Limb (tissue), 2 donors: ENCODE measurements around the gene SLC25A47.
A peak's percentile ranks its signal among the peaks of the same experiment; 100 is the strongest.
"Not testable (repeated sequence)": the region's sequence is repeated elsewhere in the genome, so short reads cannot be mapped to it uniquely, and the experiment has no call there.

Source experiments
- DNase-seq, 2 donors: peaks; one replicate each; pipeline ENCODE4 v3.0.0-alpha.2; 2016; ENCODE audit errors: extremely low spot score in 2 of 2

The SLC25A47 gene

DNA sequence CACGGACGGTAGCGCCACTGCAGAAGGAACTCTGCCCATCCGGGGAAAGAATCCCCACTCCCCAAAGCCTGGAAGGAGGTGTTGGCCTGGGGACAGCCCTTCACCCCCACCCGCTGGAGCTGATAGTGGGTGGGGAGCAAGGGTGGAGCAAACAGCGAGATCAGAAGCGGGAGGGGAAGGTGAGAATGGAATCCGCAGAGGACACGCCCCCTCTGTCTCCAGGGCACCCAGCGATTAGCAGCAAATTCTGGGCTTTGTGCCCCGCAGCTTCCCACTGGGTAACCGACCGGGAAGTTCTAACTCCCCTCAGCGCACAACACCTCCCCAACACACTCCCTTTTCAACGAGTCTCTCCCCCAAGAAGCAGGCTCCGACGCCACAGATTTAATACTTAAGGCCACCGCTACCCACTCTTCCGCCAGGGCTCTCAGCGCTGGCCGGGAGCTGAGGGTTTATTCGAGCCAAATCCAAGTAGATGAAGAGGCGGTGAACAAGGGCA is 18.3 kb upstream of the SLC25A47 start:
- no peak for DNase-seq

DNA sequence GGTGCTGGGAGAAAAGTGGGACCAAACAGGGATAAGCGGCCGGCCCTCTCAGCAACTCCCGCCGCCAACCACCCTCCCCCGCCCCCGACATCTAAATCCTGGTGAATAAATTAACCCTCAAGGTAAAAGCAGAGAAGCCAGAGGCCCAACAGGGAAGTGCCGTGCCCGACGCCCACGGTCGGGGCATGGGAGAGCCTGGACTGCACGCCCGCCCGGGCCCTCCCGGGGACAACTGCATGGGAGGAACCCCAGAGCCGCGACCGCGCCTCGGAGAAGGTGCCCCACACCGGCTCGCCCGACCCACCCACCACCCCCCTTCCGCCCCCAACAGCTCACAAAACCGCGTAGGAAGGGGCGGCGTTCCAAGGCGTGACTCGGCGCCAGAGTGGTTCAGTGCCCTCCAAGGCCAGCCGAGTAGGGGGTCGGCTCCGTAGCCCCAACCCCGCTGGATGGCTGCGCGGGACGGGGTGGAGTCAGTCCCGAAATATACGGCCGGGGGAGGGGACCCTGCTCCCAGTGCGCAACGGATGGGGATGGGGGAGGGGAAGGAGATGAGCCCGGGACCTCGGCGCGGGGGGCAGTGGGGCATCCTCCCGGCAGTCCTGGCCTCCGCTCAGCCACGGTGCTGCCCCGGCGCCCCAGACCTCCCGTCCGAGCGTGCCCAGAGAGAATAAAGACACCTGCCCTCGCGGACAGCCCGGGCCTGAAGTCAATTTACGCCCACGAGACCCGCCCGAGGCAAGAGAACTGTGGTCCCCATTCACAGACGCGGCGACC is 17.6 kb upstream of the SLC25A47 start:
- DNase-seq: peak in 1 of 2 donors; percentile 67

DNA sequence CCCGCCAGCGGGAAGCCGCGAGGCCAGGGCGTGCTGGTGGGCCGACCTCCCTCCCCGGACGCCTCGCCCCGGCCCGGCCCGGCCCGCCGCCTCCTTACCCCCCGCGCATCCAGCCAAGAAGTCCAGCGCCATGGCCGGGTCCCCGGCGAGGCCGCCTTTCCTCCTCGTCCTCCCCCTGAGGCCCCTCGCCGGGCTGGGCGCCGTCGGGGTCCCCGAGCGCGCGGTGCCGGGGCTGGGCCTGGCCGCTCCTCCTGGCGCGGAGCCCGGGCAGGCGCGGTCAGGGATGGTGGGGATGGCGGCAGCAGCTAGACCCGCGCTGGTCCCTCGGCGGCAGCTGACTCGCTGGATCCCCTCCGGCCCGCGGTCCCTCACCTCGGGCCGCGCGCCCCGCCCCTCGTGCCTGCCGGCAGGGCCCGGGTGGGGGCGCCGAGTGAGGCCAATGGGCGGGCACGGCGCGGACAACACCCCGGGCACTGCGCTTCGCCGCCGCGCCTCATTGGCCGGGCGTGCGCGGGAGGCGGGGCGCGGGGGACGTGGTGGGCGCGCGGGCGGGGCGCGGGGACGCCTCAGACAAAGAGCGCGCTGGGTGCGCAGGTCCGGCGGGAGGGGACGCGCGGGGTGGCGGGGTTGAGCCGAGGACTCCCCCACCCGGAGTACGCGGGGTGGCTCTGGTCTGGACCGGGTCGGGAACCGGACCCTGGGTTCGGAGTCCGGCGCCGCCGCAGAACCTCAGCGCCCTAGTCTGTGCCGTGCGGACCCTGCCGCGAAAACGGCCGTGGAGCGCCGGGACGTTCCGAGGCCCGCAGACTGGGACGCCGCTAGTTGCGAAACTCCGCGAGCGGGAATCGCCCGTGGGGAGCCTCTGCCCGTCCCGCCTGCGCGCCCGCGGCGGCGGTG is 16.8 kb upstream of the SLC25A47 start, which contains the start of gene SLC25A29:
SLC25A29 (minus strand) TSS at position 344 of the 897 bp plus-strand sequence; CDS start at position 132, 212 bp downstream.
- peak; percentile 82 to 91 for DNase-seq

DNA sequence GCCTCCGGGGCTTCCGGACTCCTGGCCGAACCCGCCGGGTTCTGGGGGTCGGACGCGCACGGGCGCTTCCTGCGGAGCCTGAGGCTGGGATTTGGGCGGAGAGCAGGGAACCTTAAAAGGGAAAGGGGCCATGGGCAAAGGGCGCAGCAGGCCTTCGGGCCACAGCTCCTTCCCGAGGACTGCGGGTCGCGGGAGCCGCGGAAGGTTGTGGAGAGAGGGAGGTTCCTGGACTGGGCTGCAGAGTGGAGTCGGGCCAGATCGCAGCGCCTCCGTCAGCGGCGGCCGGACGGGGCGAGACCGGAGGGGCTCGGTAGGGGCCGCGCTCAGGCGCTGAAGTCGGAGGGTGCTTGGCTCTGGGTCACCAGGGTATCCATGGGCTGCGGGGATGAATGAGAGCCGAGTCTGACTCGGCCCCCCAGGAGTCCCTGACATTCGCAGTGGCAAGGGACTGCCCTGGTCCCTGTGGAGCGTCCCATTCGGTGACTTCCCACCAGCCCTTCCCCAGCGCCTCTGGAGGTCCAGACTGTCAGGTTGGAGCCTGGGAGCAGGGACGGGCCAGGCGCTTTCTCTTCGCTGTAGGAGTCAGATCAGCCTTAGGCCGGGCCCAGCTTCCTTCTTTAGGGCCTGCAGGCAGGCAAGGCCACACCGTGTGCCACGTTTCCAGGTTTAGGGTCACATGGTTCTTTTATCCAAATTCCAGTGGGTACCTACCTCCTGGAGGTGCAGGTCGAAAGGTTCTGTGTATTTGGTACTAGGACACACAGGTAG is 16.0 kb upstream of the SLC25A47 start:
- no peak for DNase-seq

DNA sequence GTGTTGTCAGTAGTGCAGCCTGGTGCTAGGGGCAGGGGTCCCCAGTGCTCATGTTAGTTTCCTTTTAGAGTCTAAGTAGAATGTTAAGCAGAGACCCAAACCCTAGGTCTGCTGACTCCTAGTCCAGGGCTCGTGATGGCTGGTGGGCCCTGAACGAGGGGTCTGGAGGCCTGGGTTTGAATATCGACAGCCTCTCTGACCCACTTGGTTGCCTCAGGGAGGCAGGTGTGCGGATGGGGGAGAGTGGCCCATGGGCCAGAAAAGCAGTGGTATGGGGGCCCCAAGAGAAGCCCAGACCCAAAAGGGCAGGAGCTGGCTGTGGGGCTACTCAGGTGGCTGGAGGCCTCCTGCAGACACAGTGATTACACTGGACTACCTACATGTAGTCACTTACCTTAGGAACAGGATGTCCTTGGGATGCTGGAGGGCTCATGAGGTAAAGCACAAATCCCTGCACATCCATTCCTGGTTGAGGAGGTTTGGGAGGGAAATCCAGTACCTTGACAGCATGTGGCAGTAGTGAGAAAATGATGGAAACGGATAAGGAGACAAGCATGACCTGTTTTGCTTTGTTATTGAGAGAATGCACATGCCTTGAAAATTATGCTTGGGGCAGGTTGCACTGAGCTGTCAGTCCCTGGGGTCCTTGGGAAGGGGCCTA is 15.2 kb upstream of the SLC25A47 start:
- DNase-seq: no peak

DNA sequence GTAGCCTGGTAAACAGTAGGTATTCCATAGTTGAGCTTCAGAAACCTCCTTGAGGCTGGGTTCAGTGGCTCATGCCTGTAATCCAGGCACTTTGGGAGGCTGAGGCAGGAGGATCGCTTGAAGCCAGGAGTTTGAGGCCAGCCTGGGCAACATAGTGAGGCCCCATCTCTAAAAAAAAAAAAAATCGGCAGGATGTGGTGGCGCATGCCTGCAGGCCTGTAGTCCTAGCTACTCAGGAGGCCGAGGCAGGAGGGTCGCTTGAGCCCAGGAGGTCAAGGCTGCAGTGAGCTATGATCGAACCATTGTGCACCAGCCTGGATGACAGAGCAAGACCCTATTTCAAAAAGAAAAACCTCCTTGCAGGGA is 14.7 kb upstream of the SLC25A47 start:
- DNase-seq: not testable (repeated sequence)

DNA sequence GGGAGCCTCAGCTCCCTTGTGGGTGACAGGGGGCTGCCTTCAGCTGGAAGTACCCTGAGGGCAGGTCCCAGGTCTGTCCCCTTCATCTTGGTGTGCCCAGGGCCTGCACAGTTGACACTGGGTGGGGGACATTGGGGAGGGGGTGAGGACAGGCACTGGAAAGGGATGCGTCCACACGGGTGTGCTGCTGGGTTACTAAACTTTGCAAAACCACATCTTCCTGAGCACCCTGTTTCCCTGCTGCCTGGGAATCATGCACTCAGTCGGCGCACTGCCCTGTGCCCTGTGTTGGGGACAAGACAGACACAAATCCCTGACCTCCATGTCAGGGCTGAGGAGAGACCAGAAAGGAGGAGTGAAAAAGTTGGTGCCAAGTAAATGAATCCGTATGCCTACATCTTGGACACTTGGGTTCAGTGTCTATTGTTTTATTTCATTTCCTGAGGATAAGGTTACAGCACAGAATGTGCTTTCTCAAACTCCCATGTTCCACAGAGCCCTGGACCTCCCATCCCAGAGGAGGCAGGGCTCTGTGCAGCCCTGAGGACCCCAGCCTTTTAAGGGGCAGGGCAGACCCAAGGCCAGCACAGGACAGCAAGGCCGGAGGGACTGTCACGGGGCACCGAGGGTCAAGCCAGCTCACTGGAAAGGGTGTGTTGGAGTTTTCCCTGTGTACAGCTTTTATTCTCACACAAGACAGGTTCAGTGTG is 14.0 kb upstream of the SLC25A47 start:
- peak in 1 of 2 donors; percentile 29 for DNase-seq

DNA sequence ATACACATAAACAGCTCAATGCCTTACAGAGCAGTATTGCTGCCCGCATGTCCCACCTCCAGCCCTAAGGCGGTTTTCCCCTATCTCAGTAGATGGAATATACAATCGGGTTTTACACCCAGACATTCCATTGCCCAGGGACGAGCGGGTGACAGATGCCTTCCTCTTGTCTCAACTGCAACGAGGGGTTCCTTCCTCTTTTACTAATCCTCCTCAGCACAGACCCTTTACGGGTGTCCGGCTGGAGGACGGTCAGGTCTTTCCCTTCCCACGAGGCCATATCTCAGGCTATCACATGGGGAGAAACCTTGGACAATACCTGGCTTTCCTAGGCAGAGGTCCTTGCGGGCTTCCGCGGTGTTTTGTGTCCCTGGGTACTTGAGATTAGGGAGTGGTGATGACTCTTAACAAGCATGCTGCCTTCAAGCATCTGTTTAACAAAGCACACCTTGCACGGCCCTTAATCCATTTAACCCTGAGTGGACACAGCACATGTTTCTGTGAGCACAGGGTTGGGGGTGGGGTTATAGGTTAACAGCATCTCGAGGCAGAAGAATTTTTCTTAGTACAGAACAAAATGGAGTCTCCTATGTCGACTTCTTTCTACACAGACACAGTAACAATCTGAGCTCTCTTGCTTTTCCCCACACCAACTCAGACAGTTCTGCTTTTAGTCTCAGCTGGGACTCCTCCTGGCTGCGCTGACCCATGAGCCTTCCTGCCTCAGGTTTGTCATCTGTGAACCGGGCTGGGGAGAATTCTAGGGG is 10.8 kb upstream of the SLC25A47 start:
- not testable (repeated sequence) for DNase-seq

DNA sequence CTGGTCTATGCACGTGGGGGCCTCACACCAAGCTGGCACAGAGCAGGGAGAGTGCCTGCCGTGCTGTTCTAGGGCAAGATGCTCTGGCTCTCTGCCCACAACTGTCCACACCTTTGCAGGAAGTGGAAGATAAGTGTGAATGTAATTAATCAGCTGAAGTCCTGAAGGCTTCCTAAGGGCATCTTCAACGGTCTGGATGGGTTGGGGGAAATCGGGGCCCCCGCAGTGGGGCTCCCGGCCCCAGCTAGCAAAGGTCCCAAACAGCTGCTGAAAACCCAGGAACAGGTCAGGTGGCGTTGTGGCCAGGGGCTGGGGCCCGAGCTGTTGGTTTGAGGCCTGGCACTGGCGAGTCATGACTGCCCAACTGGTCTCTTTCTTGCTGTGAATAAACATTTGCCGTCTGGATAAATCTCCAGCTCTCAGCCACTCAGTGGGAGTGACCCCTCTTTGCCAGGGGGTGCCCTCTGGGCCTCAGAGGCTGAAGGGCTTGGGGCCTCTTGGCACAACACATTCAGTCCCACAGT is 10.2 kb upstream of the SLC25A47 start:
- DNase-seq: no peak

DNA sequence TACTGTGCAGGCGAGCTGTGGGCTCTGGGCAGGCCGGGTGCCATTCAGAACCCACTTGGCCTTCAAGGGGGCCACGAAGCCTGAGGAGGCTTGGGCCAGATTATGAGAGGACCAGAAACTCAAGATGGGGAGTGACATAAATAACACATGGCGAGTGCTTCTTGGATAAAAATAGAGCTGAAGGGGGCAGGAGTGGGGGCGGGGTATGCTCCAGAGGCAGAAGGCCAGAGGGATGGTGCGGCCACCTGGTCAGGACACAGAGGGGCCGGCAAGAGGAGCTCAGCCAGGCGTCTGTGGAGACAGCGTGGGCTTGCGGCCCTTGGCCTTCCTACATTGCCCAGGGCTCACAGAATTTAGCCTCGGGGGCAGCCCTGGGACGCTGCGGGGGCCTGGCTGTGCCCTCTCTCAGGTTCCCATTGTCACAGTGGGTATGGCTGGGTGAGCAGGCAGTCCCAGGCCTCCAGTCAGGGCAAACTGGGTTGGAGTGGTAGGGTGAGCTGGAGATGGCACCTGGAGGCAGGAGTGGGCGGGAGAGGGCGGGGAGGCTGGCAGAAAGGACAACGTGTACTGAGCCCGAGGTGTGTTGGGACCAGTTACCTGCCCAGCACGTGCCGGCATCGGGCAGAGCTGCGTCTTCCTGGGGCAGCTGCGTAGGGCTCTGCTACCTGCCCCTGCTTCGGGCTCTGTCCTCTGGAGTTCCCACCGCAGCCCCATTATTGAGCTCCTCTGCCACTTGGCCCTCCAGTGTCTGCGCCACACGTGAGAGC is 9.5 kb upstream of the SLC25A47 start:
- peak in 1 of 2 donors; percentile 30 for DNase-seq

DNA sequence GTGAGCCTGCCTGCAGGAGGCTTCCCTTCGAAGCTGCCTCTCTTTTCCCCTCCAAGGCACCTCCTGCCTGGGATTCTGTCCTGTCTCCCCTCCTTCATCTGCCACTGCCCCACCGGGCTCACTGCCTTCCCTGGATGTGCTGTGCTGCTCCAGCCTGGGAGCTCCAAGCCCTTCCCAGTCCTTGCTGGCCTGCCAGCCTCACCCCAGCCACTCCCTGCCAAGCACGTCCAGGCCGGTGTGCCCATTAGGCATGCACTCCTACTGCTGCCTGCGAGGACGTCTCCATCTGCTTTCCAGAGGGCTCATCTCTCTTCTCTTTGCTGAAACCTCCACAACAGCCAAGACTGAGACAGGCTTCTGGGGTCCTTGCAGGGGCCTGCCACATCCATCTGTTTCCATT is 8.4 kb upstream of the SLC25A47 start:
- DNase-seq: no peak

DNA sequence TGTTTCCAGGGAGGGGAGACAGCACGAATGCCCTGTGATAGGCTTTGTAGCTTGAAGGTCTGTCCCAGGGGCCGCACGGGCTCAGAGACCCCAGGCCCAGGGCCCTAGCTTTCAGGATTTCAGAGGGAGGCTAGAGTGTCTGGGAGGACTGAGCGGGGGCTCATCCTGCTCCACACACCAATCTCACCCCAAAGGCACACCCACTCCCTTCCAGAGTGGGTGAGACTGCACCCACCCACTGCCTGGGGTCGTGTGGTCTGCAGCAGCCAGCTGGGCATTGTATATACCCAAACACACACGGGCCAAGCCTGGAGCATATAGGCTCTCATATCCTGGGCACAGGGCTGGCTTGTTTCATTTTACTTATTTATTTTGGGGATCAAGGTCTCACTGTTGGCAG is 5.8 kb upstream of the SLC25A47 start:
- DNase-seq: no peak

DNA sequence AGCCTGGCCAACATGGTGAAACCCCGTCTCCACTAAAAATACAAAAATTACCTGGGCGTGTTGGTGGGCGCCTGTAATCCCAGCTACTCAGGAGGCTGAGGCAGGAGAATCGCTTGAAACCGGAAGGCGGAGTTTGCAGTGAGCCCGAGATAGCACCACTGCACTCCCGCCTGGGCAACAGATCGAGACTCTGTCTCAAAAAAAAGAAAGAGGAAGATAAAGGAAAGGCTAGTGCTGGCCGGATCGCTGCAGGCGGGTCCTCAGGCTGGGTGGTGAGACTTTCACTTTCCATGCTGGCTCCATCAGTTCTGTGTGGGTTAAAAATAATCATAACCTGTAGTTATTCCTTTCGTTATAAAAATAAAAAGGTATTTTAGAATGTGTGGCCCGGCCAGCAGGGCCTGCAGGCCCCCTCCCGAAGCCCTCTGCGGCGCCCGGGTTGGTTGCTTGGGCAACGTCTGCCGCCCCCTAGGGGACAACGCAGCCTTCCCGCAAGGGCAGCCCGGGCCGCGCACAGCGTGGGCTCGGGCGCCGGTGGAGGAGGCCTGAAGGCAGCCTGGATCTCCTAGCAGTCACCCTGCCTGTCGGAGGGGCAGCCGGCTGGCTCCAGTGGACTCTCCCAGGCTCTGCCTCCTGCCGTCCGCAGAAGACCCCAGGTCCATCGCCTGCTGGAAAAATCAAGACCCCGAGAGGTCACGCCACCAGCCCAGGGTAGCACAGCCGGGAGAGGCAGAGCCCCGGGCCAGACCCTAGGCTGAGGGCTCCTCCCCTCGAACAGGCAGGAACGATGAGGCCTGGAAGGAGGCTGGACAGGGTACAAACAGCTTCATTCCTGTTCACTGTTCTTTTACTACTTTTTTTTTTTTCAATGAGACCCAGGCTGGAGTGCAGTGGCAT is 5.0 kb upstream of the SLC25A47 start:
- DNase-seq: peak in 1 of 2 donors; percentile 62

DNA sequence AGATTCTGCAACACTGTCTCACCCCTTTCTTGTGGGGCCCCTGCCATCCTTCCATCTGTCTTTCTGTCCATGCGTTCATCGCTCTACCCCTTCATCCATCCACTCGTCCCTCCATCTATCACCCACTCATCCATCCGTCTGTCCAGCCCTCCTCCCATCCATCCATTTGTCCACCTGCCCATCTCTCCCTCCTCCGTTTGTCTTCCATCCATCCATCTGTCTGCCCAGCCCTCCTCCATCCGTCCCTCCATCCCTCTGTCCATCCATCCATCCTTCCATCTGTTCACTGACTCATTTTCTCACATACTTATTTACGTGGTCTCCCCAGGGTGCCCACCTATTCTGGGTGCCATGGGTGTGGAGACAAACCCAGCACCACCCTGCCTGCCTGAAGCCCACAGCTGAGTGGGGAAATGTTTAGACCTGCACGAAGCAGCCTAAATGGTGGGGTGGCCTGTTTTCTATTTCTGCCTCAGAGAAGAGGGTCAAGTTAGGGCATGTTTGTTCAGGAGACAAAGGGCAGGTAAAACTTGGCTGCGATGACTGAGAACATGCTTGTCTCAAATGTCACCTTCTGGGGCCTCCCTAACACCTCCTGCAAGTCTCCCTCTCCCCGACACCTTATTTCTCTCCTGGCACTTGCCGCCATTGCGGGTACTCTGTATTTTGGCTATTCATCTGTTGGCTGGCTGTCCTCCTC is 2.8 kb upstream of the SLC25A47 start:
- DNase-seq: no peak

DNA sequence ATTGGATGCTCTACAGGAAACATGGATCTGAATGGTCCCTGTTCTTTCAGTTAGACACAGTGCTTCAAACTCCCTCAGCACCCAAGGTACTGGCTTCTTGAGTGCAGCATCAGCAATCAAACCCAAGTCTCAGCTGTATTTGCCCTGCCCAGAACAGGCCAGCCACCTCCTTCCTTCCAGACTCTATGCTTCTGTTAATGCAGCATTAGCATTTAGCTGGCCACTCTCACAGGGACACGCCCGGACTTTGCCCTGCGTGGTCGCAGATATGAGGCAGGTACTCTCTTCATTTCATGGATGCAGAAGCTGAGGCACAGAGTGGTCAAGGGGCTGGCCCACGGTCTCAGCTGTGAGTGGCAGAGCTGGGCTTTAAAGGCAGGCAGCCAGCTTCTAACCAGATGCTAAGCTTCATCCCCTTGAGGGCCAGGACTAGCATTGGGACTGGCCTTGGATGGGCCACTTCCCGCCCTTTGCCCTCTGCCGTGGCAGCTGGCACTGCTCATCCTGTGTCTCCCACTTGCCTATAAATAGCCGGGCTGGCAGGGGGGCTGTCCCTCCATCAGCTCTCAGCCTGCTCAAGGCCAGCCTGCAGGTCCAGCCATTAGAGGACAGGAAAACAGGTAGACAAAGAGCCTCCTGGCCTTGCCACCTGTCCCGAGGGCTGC is 1.5 kb upstream of the SLC25A47 start:
- DNase-seq: no peak
